GM12891 (cell line): ENCODE measurements around the gene STIM1.

Experiments
- PAX5 ChIP-seq: IDR thresholded peaks from 2 replicates; pipeline ENCODE4 v1.6.1; 2011; ENCODE audit warnings: low read length, moderate library complexity, mild to moderate bottlenecking; ENCODE audit not compliant: insufficient read depth, severe bottlenecking
- POLR2A ChIP-seq: IDR thresholded peaks from 2 replicates; pipeline ENCODE4 v1.6.1; 2011; ENCODE audit warnings: low read depth, low read length, control low read depth
- POLR2AphosphoS5 ChIP-seq: IDR thresholded peaks from 2 replicates; pipeline ENCODE4 v1.6.1; 2011; ENCODE audit warnings: low read depth, low read length, control low read depth
- SPI1 ChIP-seq: IDR thresholded peaks from 2 replicates; pipeline ENCODE4 v1.6.1; 2011; ENCODE audit warnings: low read depth, low read length, control low read depth
- TAF1 ChIP-seq: IDR thresholded peaks from 2 replicates; pipeline ENCODE4 v1.6.1; 2011; ENCODE audit warnings: low read depth, low read length, control low read depth

- TF ChIP-seq POLR2A (no peak), TAF1 (no peak), POLR2AphosphoS5 (no peak), SPI1 (no peak), PAX5 (no peak)
Measured at GRCh38 chr11:3969200-3969599, 113.7 kb downstream of the STIM1 start.
